ENCODE data around the gene EEIG1.

The EEIG1 gene

DNA sequence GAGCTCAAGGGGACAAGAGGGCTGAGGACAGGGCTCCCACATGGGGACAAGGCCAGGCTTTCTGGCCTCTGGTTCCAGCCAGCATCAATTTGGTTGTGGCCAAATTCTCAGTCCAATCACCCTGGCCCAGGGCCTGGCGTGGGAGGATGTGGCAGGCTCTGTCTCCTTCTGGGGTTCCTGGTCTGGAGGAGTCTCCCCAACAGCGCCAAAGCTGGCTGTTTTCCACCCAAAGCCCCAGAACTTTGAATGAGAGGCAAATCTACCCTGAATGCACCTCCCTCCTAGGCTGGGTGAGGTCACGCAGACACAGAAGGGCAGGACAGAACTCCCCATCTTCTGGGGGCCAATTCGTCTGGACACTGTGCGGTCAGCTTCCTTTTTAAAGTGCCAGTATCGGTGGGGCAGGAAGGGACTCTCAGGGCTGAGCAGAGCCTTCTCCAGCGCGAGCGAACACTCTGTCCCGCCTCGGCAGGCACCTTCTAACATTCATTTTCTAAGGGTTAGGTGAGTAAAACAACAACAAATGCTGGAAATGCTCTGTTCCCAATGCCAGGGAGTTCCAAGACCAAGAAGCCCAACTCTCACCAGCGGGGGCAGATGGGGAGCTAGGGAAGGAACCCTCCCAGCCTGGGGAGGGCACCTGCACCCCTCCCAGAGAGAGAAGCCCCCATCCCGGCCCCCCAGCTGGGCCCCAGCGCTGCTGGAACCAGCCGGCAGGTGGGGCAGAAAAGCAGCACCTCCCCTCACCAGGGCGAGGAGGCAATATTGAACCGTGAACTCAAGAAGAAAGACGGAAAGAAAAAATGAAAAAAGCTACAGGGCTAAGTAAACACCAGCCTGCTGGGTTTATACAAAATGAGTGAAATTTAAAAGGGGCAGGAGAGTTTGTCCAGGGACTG is 39.5 kb downstream of the EEIG1 start:
- no peak for DNase-seq (ENCODE audit: low read depth in 2 of 2)

DNA sequence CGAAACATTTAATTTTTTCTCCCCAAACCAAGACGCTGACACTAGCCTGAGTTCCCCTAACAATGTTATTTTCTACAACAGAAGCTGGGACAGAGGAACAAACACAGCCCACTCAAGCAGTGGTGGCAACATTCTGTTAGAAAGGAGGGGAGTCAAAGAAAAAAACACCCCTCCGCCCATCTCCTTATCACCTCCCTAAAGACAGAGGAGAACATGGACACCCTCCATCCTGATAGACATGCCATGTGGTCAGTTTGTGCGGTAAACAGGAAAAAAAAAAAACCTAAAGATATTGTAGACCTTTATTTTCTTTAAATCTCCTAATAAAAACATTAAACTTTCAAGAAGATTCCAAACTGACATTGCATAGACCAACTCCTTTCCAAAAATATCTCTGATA is 40.2 kb downstream of the EEIG1 start:
- DNase-seq (ENCODE audit: low read depth in 2 of 2), result no peak

GRCh38 chr9:127938298-127938690 is 42.5 kb downstream of the EEIG1 start:
- DNase-seq (ENCODE audit: low read depth in 2 of 2), result no peak

DNA sequence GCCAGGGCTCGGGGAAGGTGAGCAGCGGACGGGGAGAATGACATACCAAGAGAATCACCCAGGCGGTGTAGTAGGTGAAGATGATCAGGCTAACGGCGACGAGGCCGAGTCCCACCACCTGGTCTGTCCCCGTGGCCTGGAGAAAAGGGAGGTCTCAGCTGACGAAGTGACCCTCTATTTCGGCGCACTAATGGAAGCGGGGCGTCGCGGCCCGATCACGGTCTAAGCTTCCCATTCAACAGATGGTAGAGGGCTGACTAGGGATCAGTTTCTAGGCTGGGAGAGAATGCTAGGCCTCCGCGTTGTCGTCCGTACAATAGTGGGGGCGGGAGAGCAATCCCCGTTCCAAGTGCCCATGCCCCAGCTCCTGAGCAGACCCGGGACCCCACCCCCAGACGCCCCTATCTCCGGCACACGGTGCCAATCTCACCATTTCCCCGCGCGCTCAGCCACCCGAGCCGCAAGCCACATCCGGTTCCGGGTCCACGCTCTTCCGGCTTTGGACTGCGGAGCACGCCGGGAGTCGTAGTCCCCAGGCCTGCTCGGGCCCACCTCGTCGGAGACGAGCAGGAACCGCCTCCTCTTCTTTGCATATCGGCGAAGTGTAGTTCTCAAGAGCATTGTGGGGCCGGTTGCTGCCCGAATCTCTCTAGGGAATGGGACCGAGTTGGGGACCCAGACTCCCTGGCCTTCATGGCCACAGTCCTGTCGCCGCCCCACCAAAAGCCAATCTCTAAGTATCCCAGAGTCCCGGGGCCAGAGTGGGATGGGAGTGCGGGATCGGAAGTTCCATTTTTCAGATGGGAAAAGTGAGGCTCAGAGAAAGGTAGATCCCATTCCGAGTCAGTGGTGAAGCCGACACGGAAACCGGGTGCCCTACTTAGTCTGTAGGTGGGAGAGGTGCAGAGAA is 43.1 kb downstream of the EEIG1 start, which contains the start of gene DPM2:
DPM2 (minus strand) TSS at position 467 of the 910 bp plus-strand sequence; CDS start at position 433, 34 bp downstream.
- DNase-seq (ENCODE audit: low read depth in 2 of 2), result peak; percentile 74 to 78

DNA sequence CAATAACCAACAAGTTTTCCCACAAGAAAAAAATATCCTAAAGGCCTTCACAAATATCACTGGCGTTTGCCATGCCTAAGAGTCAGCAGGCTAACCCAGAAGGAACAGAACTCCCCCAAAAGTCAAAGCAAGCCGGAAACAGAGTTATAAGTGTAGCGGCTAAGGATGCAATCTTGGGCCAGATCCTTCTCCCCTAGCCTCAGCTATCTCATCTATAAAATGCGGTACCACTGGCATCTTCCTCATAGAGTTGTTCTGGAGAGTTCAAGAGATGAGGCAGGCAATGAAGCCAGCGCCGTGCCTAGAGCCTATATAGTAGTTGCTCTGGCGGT is 43.8 kb downstream of the EEIG1 start:
- no peak for DNase-seq (ENCODE audit: low read depth in 2 of 2)

DNA sequence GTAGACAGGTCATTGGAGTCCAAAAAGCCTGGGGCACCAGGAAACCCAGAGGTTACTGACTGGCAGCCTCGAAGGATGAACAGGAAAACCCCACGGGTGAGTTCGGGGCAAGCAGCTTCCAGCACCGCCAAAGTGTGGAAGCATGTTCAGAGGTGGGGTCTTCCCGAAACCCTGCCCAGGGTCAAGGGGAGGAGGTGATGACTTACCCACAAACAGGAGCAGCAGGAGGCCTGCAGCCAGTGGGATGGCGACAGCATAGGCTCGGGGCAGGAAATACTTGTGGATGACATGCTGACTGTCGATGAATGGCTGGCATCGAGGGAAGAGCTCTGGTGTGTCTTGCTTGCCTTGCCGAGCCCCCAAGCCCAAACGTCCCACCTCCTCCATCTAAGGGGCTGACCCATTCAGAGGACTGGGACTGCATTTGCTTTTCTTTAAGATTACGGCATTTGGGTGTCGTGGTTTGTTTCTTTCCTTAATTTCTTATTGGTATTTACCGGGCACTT is 44.4 kb downstream of the EEIG1 start:
- DNase-seq (ENCODE audit: low read depth in 2 of 2), result no peak

DNA sequence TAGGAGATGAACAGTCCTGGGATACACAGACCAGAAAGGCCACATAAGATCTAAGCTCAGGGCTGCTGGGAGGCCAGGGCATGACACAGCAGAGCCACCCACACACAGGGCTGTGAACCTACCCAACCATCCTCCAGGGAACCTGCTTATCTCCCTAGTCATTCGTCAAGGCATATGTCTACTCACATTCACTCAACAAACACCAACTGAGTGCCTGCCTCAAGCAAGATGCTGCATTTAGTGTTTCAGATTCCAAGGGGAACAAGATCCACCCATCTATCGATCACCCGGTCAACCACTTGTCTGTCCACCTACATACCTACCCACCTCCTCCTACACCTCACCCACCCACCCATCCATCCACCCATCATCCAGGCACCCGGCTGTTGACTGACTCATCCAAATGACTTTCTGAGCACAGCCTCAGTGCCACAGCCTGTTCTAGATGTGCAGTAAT is 45.0 kb downstream of the EEIG1 start:
- no peak for DNase-seq (ENCODE audit: low read depth in 2 of 2)

DNA sequence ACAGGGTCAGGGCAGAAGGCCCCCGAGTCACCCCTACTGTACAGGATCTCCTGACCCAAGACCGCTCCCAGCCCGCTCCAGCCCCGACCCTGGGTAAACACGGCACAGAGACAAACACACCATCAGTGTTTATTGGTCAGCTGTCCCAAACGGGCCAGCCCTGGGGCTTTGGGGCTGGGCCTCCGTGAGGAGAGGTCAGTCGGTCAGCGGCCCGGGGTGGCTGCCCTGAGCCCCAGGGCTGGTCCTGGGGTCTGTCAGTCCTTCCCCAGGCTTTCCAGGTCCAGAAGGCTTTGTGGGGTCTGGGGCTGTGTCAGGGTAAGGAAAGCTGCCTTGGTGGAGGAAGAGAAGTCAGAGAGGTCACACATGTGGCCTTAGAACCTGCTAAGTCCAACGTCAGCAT is 45.8 kb downstream of the EEIG1 start:
- DNase-seq (ENCODE audit: low read depth in 2 of 2), result no peak

GRCh38 chr9:127934248-127934647 is 46.5 kb downstream of the EEIG1 start:
- DNase-seq (ENCODE audit: low read depth in 2 of 2), result no peak

DNA sequence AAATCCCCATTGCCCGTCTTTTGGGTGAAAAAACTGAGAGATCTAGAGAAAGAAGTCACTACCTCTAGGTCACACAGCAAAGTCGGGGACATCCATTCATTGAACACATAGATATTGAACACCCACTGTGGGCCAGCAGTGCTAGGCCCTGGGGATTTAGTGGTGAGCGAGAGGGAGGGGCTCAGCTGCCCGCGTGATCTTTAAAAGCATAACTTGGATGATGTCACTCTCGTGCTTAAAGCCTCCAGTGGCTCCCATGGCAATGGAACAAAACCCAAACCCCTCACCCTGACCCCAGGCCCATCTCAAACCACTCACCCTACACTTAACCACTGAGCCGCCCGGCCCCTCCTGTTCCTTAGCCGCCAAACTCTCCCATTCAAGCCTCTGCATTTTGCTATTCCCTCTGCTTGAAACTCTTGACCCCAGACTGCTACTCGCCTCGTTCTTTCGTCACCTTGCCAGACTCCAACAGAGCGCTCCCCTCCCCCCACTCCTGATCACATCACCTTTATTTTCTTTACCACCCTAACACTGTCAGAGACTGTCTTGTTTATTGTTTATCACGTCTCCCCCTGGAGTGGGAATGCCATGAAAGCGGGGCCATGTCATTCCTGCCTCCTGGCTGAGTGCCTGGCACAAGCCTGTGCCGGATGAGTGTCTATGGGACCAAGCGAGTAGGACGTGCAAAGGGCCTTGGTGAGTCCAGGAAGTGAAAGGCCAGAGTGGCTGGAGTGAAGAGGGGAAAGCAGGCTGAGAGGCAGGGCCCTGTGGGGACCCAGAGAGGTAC is 49.5 kb downstream of the EEIG1 start:
- no peak for DNase-seq (ENCODE audit: low read depth in 2 of 2)

Data from activated CD8-positive, alpha-beta memory T cell treated with anti-CD3 and anti-CD28 coated beads for 4 hours (primary cell).